Parathyroid adenoma (tissue), 2 donors: ENCODE data around the gene CASP9.

ENCODE experiments used
- H2AFZ ChIP-seq: fragments of 300-600 bp; sonication (generic); one replicate; pipeline ENCODE4 v1.7.0; 2017; ENCODE audit warnings: antibody characterized with exemption, mild to moderate bottlenecking
- H3K27ac ChIP-seq: fragments of 300-600 bp; sonication (generic); one replicate; pipeline ENCODE4 v1.7.0; 2017
- H3K27me3 ChIP-seq: fragments of 300-600 bp; sonication (generic); one replicate; pipeline ENCODE4 v1.7.0; 2017; ENCODE audit warnings: low read length; ENCODE audit not compliant: control insufficient read depth, insufficient read depth
- H3K36me3 ChIP-seq: fragments of 300-600 bp; sonication (generic); one replicate; pipeline ENCODE4 v1.7.0; 2017; ENCODE audit warnings: low read length; ENCODE audit not compliant: control insufficient read depth, insufficient read depth
- H3K4me1 ChIP-seq: fragments of 300-600 bp; sonication (generic); one replicate; pipeline ENCODE4 v1.7.0; 2017; ENCODE audit warnings: control low read depth
- H3K4me2 ChIP-seq: fragments of 300-600 bp; sonication (generic); one replicate; pipeline ENCODE4 v1.7.0; 2017; ENCODE audit warnings: low read length
- H3K4me3 ChIP-seq: fragments of 300-600 bp; sonication (generic); one replicate; pipeline ENCODE4 v1.7.0; 2017; ENCODE audit warnings: low read depth, low read length
- H3K79me2 ChIP-seq: fragments of 300-600 bp; sonication (generic); one replicate; pipeline ENCODE4 v1.7.0; 2017; ENCODE audit warnings: control low read depth
- H3K9ac ChIP-seq: fragments of 300-600 bp; sonication (generic); one replicate; pipeline ENCODE4 v1.7.0; 2017; ENCODE audit warnings: mild to moderate bottlenecking
- H3K9me3 ChIP-seq: fragments of 300-600 bp; sonication (generic); one replicate; pipeline ENCODE4 v1.7.0; 2017; ENCODE audit warnings: low read length; ENCODE audit not compliant: control insufficient read depth
- CTCF ChIP-seq: fragments of 300-600 bp; sonication (generic); IDR thresholded peaks from one replicate; pipeline ENCODE4 v1.7.0; 2017; ENCODE audit warnings: antibody characterized with exemption, mild to moderate bottlenecking
- donor health status: primary hyperparathyroidism.

The CASP9 gene

DNA sequence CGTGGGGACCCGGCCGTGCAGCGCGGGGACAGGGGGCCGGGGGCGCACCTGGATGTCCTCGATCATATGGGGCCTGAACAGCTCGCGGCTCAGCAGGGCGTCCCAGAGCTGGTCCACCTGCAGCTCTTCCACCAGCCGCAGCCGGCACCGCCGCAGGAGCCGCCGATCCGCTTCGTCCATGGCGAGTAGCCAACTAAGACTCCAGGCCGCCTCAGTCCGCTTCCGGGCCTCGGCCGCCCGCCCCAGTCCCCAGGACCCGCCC lies at the start of gene CASP9:
Gene CASP9, minus strand, starts transcription at position 195 of the 262 bp plus-strand sequence. Its CDS starts 15 bp downstream, at position 180.
- Histone ChIP-seq H3K79me2 (peaks cover 6% of the 10 kb centered on the region), H3K9me3 (no peaks in the 10 kb centered on the region), H2AFZ (peak within 1 kb of the TSS; percentile 64), H3K9ac (no peak within 1 kb of the TSS), H3K36me3 (no peaks in the 10 kb centered on the region), H3K4me1 (peaks cover 3% of the 10 kb centered on the region), H3K4me3 (peak within 1 kb of the TSS; percentile 92), H3K27ac (peak within 1 kb of the TSS; percentile 87), H3K4me2 (peak within 1 kb of the TSS; percentile 95), H3K27me3 (no peaks in the 10 kb centered on the region)
- no peak for TF ChIP-seq CTCF

DNA sequence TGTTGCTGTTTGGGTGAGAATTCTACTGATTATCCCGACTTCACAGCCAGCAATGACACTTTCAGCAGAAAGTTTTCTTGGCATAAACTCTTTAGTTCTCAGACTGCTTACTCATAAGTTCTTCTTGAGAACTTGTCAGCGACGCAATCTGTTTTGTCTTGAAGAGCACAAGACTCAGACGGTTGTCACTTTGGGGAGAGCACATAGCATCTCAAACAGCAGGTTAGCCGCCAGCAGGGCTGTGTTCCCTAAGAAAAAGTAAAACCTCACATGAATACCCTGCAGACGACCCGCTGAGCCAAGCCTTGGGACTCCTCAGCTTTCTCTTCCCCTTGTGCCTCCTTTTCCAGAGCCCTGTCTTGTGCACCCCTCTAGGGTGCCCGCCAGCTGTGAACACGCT lies 49.5 kb upstream of the CASP9 start:
- Histone ChIP-seq H3K79me2 (no peaks in the 10 kb centered on the region), H3K4me1 (peaks cover 24% of the 10 kb centered on the region), H3K4me2 (peak overlapping the region; percentile 47), H3K27ac (peak overlapping the region; percentile 79), H3K9me3 (no peaks in the 10 kb centered on the region), H3K9ac (no peak overlapping the region), H3K36me3 (no peaks in the 10 kb centered on the region), H3K4me3 (peak overlapping the region; percentile 28), H3K27me3 (no peaks in the 10 kb centered on the region), H2AFZ (no peak overlapping the region)
- TF ChIP-seq CTCF: no peak

GRCh38 chr1:15571266-15571665 lies 47.3 kb upstream of the CASP9 start:
- Histone ChIP-seq H3K9me3 (no peaks in the 10 kb centered on the region), H3K36me3 (no peaks in the 10 kb centered on the region)

DNA sequence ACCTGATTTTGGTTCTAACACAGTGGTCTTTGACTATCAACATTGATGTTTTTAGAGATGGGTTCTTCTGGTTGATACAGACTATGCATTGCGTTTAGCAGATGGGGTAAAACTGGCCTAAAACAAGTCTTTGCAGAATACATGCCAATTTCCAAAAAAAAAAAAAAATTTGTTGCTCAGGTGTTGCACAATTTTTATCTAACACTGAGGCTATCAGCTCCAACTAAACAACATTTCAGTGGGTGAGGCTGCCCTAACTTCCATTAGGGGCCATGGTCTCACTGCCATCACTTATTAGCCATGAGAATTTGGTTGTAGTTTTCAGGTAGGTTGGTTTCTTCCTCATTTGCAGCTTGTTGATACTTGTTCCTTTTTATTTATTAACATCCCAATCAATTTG lies 46.8 kb upstream of the CASP9 start:
- no peaks in the 10 kb centered on the region for H3K9me3 ChIP-seq
- TF ChIP-seq CTCF: no peak
- H3K27ac ChIP-seq: peak overlapping the region; percentile 79
- no peaks in the 10 kb centered on the region for H3K36me3 ChIP-seq
- H3K4me2 ChIP-seq: peak overlapping the region; percentile 69
- H3K4me3 ChIP-seq: no peak overlapping the region
- no peak overlapping the region for H2AFZ ChIP-seq
- no peak overlapping the region for H3K9ac ChIP-seq
- no peaks in the 10 kb centered on the region for H3K27me3 ChIP-seq
- H3K4me1 ChIP-seq: peaks cover 24% of the 10 kb centered on the region
- no peaks in the 10 kb centered on the region for H3K79me2 ChIP-seq

More at GRCh38 chr1:15571266-15571665, 47.3 kb upstream of the CASP9 start:
- Histone ChIP-seq H3K79me2 (no peaks in the 10 kb centered on the region), H3K4me1 (peaks cover 24% of the 10 kb centered on the region), H3K4me3 (peak overlapping the region; percentile 38), H3K27me3 (no peaks in the 10 kb centered on the region), H2AFZ (no peak overlapping the region), H3K4me2 (peak overlapping the region; percentile 69), H3K27ac (peak overlapping the region; percentile 79), H3K9ac (no peak overlapping the region)
- TF ChIP-seq CTCF: no peak

- Histone ChIP-seq H3K9ac (no peak overlapping the region), H2AFZ (no peak overlapping the region), H3K27ac (no peak overlapping the region), H3K4me2 (no peak overlapping the region), H3K4me1 (peaks cover 14% of the 10 kb centered on the region), H3K79me2 (no peaks in the 10 kb centered on the region), H3K36me3 (no peaks in the 10 kb centered on the region), H3K9me3 (no peaks in the 10 kb centered on the region), H3K4me3 (no peak overlapping the region), H3K27me3 (no peaks in the 10 kb centered on the region)
- TF ChIP-seq CTCF: no peak
Observed at GRCh38 chr1:15568387-15569073, 44.5 kb upstream of the CASP9 start.
